ENCODE measurements around the gene SCAMP5.

GRCh38 chr15:75025548-75026260, 30.3 kb downstream of the SCAMP5 start:
- TF ChIP-seq, protein P1, sequence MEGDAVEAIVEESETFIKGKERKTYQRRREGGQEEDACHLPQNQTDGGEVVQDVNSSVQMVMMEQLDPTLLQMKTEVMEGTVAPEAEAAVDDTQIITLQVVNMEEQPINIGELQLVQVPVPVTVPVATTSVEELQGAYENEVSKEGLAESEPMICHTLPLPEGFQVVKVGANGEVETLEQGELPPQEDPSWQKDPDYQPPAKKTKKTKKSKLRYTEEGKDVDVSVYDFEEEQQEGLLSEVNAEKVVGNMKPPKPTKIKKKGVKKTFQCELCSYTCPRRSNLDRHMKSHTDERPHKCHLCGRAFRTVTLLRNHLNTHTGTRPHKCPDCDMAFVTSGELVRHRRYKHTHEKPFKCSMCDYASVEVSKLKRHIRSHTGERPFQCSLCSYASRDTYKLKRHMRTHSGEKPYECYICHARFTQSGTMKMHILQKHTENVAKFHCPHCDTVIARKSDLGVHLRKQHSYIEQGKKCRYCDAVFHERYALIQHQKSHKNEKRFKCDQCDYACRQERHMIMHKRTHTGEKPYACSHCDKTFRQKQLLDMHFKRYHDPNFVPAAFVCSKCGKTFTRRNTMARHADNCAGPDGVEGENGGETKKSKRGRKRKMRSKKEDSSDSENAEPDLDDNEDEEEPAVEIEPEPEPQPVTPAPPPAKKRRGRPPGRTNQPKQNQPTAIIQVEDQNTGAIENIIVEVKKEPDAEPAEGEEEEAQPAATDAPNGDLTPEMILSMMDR (IDR thresholded peaks at IDR 0.05), result no peak
- TF ChIP-seq EP300 (IDR thresholded peaks at IDR 0.05), result no peak

Data from tibial nerve (tissue), 4 donors.